Measurements from ENCODE around the gene CCDC141.
"Not testable (repeated sequence)": the region's sequence is repeated elsewhere in the genome, so short reads cannot be mapped to it uniquely, and the experiment has no call there.

CCDC141 gene, protein sequence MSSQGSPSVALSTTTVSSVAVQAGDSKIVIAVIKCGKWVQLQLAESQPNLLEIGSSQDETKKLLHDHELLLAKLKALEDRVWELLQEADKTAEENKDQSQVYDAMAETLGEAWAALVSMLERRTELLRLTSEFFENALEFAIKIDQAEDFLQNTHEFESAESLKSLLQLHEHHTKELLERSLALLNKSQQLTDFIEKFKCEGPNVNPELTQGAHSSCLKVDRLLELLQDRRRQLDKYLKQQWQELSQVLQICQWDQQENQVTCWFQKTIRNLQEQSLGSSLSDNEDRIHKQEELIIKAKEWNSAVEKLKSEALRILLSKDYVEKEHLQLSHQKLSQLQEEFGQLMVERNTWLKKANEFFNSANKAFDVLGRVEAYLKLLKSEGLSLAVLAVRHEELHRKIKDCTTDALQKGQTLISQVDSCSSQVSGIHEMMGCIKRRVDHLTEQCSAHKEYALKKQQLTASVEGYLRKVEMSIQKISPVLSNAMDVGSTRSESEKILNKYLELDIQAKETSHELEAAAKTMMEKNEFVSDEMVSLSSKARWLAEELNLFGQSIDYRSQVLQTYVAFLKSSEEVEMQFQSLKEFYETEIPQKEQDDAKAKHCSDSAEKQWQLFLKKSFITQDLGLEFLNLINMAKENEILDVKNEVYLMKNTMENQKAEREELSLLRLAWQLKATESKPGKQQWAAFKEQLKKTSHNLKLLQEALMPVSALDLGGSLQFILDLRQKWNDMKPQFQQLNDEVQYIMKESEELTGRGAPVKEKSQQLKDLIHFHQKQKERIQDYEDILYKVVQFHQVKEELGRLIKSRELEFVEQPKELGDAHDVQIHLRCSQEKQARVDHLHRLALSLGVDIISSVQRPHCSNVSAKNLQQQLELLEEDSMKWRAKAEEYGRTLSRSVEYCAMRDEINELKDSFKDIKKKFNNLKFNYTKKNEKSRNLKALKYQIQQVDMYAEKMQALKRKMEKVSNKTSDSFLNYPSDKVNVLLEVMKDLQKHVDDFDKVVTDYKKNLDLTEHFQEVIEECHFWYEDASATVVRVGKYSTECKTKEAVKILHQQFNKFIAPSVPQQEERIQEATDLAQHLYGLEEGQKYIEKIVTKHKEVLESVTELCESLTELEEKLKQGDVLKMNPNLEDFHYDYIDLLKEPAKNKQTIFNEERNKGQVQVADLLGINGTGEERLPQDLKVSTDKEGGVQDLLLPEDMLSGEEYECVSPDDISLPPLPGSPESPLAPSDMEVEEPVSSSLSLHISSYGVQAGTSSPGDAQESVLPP (N-terminal part only)

DNA sequence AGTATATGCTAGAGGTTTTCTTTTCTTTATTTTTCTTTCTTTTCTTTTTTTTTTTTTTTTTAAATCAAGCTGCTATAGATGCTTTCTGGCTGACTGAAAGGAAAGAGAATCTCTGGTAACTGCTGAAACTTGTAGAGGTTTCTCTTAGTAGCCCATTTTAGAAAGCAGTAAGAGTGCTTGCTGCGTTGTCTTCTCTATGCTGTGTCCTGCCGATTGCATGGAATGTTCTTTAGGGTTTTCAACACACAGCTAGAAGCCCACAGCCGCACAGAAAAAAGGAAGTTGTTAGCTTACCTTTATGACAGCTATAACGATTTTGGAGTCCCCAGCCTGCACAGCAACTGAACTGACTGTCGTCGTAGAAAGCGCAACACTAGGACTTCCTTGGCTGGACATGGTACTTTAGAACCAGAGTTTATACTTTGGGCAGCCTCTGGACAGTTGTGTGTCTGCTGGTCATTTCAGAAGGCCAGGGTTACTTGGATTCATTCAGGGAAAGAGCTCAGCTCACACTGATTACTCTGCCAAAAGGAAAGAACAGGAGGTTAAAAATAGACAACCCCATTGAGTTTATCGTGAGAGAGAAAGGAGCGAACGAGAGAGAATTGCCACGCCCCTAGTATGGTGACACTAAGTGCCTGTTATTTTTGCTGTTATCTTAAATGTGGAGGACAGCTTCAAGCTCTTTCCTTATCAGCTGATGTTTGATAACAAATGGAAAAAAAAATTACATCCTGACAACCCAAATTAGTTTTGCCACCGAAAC is at the start of gene CCDC141:
Gene CCDC141, minus strand, starts transcription at position 592 of the 766 bp plus-strand sequence. Its CDS starts 196 bp downstream, at position 396.
- DNase-seq: peak; percentile 68 to 72

DNA sequence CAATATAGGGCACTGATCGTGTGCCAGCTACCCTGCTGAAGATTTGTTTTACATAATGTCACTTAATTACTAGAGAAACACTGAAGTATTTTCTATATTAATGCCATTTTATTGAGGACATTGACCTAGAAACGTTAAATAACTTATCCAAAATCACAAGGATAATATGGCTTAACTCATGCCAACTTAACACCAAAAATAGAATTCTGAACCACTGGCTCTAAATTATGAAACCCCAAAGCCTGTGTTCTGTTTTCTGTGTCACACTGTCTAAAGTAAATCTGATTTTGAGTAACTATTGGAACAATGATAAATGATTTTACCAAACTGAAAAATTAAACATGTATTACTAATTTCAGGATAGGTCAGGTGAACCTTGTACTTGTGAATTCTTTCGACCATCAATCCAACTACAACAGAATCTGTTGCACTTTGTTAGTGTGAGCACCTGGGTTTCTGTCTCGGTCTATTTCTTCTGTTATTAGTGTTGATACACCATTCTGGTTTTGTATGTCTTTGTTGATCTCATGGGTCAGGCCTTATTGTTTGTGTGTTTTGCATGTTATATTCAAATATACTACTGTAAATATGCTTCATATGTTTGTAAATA is 48.2 kb upstream of the CCDC141 start:
- DNase-seq: no peak

DNA sequence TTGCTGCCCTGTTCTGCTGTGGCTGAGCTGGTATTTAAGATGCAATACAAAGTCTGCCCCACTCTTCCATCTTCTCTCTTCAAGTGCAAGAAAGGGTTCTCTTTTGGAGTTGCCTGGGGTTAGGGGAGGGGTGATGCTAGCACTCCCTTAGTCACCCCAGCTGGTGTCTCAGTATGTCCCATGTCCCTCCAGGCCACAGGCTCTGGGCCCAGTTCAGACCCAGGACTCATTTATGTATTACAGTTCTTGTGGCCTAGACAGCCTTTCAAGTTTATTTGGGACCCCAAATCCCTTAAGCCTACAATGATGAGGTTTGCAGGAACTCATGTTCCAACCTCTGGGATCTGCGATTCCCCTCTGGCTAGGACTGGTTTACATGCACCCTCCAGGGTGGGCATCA is 47.2 kb upstream of the CCDC141 start:
- DNase-seq: no peak

DNA sequence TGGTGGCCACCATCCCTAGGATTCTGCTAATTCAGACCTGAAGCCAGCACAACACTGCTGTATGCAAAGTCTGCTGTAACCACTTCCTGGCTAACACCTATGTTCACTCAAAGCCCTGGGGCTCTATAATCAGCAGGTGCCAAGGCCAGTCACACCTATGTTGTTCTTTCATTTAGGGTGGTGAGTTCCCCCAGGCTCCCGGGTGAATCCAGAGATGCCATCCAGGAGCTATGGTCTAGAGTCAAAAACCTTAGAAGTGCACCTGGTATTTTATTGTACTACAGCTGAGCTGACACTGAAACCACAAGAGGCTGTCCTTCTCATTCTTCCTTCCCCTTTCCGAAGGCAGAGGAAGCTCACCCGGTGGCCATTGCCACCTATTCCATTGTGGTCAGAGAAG is 46.2 kb upstream of the CCDC141 start:
- peak; percentile 56 to 60 for DNase-seq

DNA sequence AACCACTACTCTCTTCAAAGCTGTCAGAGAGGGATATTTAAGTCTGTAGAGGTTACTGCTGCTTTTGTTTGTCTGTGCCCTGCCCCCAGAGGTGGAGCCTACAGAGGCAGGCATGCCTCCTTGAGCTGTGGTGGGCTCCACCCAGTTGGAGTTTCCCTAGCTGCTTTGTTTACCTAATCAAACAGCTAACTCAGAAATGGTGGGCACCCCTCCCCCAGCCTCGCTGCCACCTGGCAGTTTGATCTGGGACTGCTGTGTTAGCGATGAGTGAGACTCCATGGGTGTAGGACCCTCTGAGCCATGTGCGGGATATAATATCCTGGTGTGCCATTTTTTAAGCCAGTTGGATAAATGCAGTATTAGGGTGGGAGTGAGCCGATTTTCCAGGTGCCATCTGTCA is 43.0 kb upstream of the CCDC141 start:
- not testable (repeated sequence) for DNase-seq

DNA sequence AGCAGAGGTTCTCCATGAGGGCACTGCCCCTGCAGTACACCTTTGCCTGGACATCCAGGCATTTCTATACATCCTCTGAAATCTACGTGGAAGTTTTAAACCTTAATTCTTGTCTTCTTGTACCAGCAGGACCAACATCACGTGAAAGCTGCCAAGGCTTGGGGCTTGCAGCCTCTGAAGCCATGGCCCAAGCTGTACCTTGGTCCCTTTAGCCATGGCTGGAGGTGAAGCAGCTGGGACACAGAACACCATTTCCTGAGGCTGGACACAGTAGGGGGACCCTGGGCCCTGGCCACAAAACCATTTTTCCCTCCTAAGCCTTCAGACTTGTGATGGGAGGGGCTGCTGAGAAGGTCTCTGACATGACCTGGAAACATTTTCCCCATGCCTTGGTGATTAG is 32.8 kb upstream of the CCDC141 start:
- no peak for DNase-seq

DNA sequence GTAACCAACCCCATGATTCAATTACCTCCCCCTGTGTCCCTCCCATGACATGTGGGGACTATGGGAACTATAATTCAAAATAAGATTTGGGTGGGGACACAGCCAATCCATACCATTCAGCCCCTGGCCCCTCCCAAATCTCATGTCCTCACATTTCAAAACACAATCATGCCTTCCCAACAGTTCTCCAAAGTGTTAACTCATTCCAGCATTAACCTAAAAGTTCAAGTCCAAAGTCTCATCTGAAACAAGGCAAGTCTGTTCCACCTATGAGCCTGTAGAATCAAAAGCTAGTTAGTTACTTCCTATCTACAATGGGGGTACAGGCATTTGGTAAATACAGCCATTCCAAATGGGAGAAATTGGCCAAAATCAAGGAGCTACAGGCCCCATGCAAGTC is 32.0 kb upstream of the CCDC141 start:
- no peak for DNase-seq

DNA sequence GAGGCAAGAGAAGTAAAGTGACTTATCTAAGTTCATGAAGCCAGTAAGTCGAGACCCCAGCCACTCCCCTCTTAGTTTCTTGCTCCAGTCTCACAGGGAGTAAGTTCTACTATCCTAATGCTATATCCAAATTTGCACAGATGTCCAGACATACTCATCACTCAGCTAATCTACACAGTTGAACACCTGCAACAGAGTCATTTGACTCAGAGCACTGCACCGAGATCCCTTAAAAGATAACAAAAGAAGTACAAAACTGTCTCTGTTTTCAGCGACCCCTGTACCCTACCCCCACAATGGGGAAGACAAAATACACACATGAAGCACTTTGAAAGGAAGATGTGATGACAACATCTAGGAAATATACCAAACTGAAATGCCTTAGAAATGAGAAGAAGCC is 22.6 kb upstream of the CCDC141 start:
- DNase-seq: no peak

DNA sequence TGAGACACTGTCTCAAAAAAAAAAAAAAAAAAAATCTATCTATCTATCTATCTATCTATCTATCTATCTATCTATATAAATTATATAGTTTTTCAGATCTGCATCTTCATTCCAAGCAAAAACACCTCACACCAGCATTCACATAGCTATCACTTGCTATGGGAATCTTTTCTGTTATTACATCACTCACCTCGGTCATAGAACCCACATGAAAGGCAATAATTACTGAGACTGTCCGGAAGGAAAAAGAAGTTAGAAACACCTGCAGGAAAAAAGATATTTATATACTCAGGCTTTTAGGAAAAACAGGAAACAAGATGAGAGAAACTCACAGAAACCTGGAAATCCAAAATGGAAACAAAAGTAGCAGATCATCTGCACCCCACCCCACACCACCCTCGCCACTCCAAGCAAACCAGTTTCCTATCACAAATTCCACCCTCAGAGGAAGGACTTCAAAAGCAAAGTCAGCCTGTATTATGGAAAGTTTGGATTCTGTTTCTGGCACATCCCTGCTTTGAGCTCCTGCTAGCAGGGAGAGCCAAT is 21.9 kb upstream of the CCDC141 start:
- no peak for DNase-seq

DNA sequence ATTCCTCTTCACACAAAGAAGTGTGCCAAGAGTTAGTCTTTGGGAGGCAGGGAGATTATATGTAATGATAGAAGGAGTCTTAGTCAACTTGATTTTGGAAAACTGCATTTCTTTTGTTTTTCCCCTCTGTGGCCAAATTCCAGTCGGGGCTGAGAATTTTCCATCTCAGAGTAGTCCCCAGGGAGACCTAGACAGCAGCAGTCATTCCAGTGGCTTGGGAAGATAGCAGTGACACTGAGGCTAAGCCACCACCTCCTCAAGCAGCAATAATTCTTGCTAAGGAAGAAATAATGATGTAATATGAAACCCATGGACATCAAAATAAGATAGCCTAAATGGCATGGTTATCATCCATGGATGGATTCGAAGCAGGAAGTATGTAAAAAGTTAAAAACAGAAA is 21.0 kb upstream of the CCDC141 start:
- no peak for DNase-seq

DNA sequence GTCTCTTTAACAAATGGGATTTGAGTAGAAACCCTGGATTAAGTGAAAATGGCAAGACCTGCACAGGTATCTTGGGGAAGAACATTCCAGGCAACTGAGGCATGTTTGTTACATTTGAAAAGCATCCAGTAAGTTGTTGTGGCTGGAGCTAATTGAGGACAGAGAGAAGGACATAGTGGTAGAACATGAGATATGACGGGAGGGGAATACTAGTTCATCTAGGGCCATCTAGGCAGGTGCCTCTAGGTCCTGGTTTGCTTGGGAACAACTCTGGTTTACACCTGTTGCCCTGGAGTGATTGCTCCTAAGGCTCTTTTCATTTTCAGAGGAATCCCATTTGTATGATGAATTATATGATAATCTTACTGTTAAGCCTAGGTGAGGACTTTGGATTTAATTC is 19.7 kb upstream of the CCDC141 start:
- no peak for DNase-seq

DNA sequence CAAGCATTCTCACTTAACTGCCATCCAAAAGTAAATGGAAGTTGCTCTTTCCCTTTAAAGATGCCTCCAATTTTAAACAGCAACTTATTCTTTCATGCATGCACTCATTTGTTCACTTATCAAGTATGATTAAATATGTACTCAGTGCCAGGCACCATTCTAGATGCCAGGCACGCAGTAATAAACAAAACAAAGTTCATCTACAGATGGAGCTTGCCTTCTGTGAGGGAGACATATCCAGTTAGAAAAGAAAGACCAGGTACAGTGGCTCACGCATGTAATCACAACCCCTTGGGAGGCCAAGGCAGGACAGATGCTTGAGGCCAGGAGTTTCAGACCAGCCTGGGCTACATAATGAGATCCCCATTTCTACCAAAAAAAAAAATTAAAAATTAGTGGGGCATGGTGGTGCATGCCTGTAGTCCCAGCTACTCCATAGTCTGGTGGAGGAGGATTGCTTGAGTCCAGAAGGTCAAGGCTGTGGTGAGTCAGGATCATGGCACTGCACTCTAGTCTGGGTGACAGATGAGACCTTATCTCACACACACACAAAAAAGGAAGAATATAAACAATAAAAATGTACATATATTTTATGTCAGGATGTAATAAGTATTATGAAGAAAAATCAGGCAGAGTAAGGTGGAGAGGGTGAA is 19.2 kb upstream of the CCDC141 start:
- no peak for DNase-seq

DNA sequence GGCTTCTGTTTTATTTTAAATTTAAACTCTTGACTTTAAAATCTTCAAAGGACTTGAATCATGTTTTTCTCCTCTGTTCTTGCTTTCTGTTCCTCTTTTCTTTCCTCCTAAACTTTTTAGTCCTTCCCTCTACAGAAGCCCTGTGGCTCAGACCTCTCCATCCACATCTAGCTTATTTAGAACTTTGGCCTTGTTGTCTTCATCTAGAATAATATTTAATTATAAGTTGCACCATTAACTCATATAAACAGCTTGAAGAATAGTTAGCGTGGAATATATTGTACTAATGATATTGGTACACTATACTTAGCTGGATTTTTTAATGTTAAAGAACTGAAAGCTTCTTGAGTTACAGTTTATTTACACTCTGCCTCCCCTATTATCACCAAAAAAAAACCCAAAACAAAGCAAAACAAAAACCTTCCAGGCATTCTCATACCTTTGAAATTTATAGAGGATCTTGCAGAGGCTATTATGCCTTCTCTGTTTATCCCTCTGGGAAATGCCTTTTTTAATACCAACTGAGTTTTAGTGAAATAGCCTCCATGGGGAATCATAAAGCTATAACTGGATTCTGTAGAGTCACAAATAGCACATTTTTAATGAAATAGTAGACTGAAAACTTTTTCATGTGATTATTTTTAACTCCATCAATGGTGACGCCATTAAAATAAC is 9.2 kb upstream of the CCDC141 start:
- peak in 1 of 2 experiments; percentile 13 for DNase-seq

DNA sequence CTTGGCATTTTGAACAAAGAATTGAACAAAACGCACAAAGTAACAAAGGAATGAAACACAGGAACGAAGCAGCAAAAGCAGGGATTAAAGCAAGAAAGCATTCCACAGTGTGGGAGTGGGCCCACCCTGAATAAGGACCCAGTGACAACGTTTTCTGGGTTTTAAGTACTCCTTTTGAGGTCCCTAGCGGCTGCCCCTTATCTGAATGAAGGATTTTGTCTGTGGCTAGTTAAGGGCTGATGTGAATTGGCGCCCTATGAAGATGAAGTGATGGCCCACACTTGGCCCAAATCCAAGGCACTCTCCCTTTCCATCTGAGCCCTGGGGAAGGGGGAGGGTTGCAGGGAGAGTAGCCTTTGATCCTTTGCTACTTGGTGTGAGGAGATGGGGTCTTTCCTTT is 7.8 kb upstream of the CCDC141 start:
- DNase-seq: no peak

DNA sequence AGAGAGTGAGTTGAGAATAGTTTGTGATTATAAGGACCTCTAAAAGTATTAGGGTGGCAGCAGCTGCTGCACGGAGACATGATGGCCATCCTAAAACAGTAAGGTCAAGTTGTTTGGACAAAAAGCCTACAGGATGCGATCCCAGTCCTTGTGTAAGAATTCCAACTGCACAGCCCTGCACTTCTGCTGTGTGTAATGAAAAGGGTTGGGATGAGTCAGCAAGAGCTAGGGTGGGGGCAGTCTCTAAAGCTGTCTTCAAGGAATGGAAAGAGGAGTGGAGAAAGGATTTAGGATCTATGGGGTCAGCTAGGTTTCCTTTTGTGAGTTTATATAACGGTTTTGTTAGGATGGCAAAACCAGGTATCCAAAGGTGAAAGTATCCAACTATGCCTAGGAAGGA is 3.6 kb upstream of the CCDC141 start:
- not testable (repeated sequence) for DNase-seq

DNA sequence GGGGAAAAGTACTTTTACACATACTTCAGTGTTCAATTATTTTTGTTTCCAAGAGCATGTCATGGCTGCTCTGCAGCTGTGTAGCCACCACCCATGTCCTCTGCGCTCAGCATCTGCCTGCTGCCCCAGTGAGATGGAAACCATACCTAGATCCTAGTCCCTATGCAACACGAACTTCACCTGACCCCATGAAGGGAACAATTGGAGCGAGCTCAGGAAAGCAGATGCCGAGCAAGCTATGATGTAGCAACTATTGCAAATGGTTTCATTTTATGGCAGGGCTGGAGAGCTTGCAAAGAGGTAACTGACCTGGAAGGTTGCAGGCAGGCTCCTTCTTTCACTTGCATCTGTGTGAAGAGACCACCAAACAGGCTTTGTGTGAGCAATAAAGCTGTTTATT is 1.3 kb upstream of the CCDC141 start:
- DNase-seq: no peak

DNA sequence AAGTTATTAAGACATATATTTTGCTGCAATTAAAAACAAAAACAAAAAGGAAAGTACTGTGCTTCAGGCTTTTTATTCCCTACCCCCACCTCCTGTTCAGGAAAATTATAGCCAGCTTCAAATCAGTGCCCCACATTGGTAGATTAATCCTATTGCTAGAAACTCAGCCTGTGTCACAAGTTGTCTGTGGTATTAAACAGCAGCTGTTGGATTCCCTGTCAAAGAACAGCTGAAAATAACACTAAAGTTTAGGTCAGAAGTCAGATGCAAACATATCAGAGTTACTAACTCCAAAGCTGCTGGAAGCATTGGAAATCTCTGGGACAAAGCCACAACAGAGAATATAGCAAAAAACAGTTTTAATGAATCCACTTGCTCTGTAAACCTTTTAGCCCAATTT is 818 bp upstream of the CCDC141 start:
- no peak for DNase-seq

DNA sequence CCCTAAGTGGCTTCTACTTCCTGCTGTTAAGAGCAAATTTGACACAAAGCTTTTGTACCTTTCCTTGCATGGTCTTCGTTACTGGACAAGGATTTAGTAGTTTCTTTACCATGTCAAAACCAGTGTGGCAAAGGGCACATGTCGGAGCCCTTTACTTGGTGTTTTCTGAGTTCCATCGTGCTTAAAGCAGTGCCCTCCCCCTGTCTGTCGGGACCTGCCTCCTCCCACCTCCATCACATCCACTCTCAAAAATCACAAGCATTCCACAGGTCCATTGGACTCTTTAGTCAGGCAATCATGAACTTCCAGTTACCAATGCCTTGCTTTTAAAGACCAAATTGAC is 763 bp downstream of the CCDC141 start:
- DNase-seq: no peak

DNA sequence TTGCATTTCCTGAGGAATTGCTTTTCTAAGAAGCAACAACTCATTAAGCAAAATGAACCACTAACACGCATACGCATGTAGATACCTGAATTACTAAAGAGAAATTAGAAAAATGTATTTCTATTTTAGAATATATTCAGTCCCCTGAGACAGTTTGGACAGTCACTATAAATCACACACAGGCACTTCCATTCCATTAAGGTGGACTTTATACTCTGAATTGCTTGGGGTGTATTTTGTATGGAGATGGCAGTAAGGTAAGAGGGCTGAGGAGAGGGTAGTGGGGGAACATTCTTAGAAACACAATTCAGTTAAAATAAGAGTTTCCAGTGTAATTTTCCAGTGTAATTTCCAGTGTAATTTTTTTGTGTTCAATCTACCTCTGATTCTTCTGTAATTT is 1.8 kb downstream of the CCDC141 start:
- DNase-seq: no peak

DNA sequence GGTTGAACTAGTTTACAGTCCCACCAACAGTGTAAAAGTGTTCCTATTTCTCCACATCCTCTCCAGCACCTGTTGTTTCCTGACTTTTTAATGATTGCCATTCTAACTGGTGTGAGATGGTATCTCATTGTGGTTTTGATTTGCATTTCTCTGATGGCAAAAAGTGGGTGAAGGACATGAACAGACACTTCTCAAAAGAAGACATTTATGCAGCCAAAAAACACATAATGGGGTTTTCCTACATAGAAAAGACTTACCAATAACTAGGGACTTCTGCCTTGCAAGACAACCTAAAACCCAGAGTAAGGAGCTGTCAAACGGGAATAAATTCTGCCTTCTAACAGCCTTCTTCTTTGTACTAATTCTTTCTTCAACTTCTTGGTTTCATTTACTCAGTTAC is 4.3 kb downstream of the CCDC141 start:
- DNase-seq: not testable (repeated sequence)

DNA sequence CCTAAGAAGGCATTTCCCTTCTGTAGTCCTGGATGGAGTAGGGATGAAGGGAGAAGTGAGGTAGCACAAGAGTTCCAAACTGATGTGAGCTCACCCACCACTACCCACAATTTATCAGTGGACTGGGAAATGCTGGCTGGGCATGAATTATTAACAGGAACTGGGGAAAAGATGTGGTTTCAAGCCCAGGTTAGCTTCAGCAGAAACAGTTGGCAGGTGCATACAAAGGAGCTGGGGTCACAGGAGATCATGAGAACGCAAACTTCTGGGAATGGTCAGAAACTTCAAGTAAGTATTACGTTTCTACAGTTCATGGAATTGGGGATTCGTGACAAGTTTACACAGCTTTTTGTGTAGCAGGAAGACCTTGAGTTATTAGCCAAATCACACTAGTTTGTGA is 5.4 kb downstream of the CCDC141 start:
- DNase-seq: no peak

Data from Kasumi-1 (cell line).